ENCODE data around the gene CHD5. TPM values are rescaled to one million over a fixed set of nuclear protein-coding genes. Genes with fewer than 3 reads are reported as not detected.

Gene CHD5
- total RNA-seq, 1 experiment from 2014 or later, result not detected

DNA sequence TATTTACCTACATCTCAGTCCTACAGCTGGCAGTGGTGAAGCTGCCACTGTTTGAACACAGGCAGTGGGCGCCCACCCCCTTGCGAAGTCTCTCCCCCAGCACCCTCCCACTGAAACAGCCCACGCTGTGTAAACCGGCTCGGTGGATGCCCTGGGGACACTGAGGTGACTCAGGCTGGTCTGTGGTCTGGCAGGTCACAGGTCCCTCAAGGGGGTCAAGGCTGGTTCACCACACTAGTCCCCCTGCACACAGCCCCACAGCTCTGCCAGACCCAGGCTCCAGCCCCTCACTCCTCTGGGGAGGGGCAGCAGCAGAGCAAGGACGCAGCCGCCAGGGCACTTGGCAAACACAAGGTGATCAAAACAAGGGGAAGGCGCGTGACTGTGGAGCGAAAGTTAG lies 7.6 kb downstream of the CHD5 start:
- no peak overlapping the region for H3K9ac ChIP-seq (ENCODE audit: low read length)

DNA sequence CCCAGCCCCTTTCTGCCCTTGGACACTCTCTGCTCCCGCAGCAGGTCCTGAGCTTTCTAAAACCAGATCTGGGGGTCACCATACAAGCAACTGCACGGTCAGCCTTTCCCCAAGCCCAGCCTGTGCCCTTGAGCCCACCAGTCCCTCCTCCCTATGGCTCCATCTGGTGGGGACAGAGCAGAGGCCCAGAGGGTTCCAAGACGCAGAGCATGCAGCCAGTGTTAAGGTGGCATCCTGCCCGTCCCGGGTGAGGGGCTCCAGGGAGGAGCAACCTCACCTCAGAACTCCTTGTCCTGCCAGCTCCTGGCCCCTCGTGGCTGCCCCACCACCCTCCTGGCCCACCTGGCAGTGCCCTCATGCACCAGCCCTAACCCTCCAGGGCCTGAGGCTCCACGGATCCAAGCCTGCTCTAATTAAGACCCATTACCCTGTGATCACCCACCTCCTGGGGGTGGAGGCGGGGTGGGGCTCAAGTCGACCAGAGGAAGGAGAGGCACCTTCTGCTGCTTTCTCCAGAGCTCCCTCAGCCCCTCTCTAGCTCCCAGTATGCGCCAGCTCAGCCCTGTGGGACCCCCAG lies 8.5 kb downstream of the CHD5 start:
- H3K79me2 ChIP-seq (ENCODE audit: low read length), result no peaks in the 10 kb centered on the region
- H3K4me1 ChIP-seq (ENCODE audit: low read length), result no peaks in the 10 kb centered on the region
- H3K9ac ChIP-seq (ENCODE audit: low read length), result no peak overlapping the region
- H3K36me3 ChIP-seq (ENCODE audit: insufficient read depth, low read length), result no peaks in the 10 kb centered on the region
- H3K4me3 ChIP-seq (ENCODE audit: low read length), result no peak overlapping the region
- DNase-seq, result peak; percentile 68
- no peak overlapping the region for H3K27ac ChIP-seq (ENCODE audit: low read length)
- H4K20me1 ChIP-seq (ENCODE audit: insufficient read depth, low read depth, low read length), result peaks cover 4% of the 10 kb centered on the region; the same call in 1 of the 2 replicates
- H3K4me2 ChIP-seq (ENCODE audit: low read depth, low read length, poor library complexity, severe bottlenecking), result no peak overlapping the region
- H3K9me2 ChIP-seq (replicated peaks; ENCODE audit: insufficient read depth, low read length), result no peaks in the 10 kb centered on the region; the same call in 1 of the 2 replicates
- H2AFZ ChIP-seq (ENCODE audit: low read length), result no peak overlapping the region
- H3K9me3 ChIP-seq (ENCODE audit: low read length), result no peaks in the 10 kb centered on the region
- H3K27me3 ChIP-seq (ENCODE audit: low read length), result no peaks in the 10 kb centered on the region

More for the DNA sequence above, 7.6 kb downstream of the CHD5 start:
- no peak overlapping the region for H2AFZ ChIP-seq (ENCODE audit: low read length)
- H3K4me1 ChIP-seq (ENCODE audit: low read length), result no peaks in the 10 kb centered on the region
- no peak overlapping the region for H3K27ac ChIP-seq (ENCODE audit: low read length)
- H4K20me1 ChIP-seq (ENCODE audit: insufficient read depth, low read depth, low read length), result peaks cover 6% of the 10 kb centered on the region; the same call in 1 of the 2 replicates
- no peak for DNase-seq
- H3K4me3 ChIP-seq (ENCODE audit: low read length), result no peak overlapping the region
- no peak overlapping the region for H3K4me2 ChIP-seq (ENCODE audit: low read depth, low read length, poor library complexity, severe bottlenecking)
- H3K79me2 ChIP-seq (ENCODE audit: low read length), result no peaks in the 10 kb centered on the region
- no peaks in the 10 kb centered on the region for H3K36me3 ChIP-seq (ENCODE audit: insufficient read depth, low read length)
- no peaks in the 10 kb centered on the region; the same call in 1 of the 2 replicates for H3K9me2 ChIP-seq (replicated peaks; ENCODE audit: insufficient read depth, low read length)
- H3K27me3 ChIP-seq (ENCODE audit: low read length), result no peaks in the 10 kb centered on the region
- no peaks in the 10 kb centered on the region for H3K9me3 ChIP-seq (ENCODE audit: low read length)

DNA sequence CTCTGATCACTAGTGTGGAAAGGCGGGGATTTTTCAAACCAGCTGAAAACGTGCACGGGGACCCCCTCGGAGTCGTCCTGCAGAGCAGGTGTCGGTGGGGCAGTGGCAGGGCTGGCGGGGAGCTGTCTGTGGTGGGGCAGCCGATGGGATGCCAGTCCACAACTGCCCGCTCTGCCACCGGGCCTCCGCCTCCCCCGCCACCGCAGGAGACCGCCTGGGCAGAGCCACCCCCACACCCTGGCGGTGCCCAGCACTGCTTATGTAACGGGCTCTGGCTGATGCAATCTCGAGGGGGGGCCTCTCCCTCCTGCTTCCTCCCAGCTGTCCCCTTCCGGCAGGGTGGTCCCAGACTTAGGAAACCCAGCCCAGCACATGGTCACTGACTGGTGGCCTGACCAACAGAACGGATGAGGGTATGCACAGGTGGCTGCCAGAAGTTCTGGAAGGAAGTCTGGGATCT lies 9.3 kb downstream of the CHD5 start:
- H3K79me2 ChIP-seq (ENCODE audit: low read length), result no peaks in the 10 kb centered on the region
- no peak overlapping the region for H3K27ac ChIP-seq (ENCODE audit: low read length)
- H3K4me3 ChIP-seq (ENCODE audit: low read length), result no peak overlapping the region
- H2AFZ ChIP-seq (ENCODE audit: low read length), result no peak overlapping the region
- no peaks in the 10 kb centered on the region; the same call in 1 of the 2 replicates for H3K9me2 ChIP-seq (replicated peaks; ENCODE audit: insufficient read depth, low read length)
- no peaks in the 10 kb centered on the region for H3K4me1 ChIP-seq (ENCODE audit: low read length)
- H3K9me3 ChIP-seq (ENCODE audit: low read length), result no peaks in the 10 kb centered on the region
- no peak overlapping the region for H3K9ac ChIP-seq (ENCODE audit: low read length)
- no peak overlapping the region for H3K4me2 ChIP-seq (ENCODE audit: low read depth, low read length, poor library complexity, severe bottlenecking)
- 0 out of 2 replicates have a peak, but pooled peaks cover 4% of the 10 kb centered on the region for H4K20me1 ChIP-seq (ENCODE audit: insufficient read depth, low read depth, low read length)
- DNase-seq, result no peak
- no peaks in the 10 kb centered on the region for H3K36me3 ChIP-seq (ENCODE audit: insufficient read depth, low read length)
- no peaks in the 10 kb centered on the region for H3K27me3 ChIP-seq (ENCODE audit: low read length)

DNA sequence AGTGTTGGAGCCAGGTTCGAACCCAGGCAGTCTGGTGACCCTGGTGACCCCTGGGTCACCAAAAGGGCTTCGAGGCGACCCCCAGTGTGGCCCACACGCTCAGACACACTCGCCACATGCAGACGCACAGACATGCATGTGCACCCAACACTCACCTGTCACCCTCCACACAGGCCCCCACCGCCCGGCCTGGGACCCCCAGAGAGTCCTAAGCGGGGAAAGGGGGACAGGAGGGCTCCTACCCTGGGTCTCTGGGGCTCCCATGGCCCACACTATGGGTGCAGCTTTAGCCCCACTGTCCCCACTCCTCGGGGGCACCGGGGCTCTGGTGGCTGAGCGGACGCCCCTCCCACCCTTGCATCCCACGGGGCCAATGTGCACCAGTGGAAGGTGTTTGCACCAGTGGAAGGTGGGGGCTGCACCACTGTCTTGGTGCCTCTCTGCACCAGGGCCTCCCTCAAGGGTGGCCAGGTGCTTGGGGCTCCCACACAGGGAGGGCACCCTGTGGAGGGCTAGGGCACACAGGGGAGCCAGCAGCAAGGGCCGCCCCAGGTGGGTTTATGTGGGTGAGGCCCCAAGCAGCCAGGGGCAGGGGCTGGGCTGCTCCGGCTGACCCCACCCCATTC lies 9.9 kb downstream of the CHD5 start:
- H3K79me2 ChIP-seq (ENCODE audit: low read length), result no peaks in the 10 kb centered on the region
- H3K9ac ChIP-seq (ENCODE audit: low read length), result no peak overlapping the region
- H3K4me2 ChIP-seq (ENCODE audit: low read depth, low read length, poor library complexity, severe bottlenecking), result no peak overlapping the region
- DNase-seq, result no peak
- H2AFZ ChIP-seq (ENCODE audit: low read length), result no peak overlapping the region
- H3K4me3 ChIP-seq (ENCODE audit: low read length), result no peak overlapping the region
- no peaks in the 10 kb centered on the region for H3K9me3 ChIP-seq (ENCODE audit: low read length)
- H3K27me3 ChIP-seq (ENCODE audit: low read length), result no peaks in the 10 kb centered on the region
- no peaks in the 10 kb centered on the region; the same call in 1 of the 2 replicates for H3K9me2 ChIP-seq (replicated peaks; ENCODE audit: insufficient read depth, low read length)
- H3K27ac ChIP-seq (ENCODE audit: low read length), result no peak overlapping the region
- no peaks in the 10 kb centered on the region for H3K4me1 ChIP-seq (ENCODE audit: low read length)
- no peaks in the 10 kb centered on the region for H3K36me3 ChIP-seq (ENCODE audit: insufficient read depth, low read length)
- H4K20me1 ChIP-seq (ENCODE audit: insufficient read depth, low read depth, low read length), result 0 out of 2 replicates have a peak, but pooled peaks cover 4% of the 10 kb centered on the region

DNA sequence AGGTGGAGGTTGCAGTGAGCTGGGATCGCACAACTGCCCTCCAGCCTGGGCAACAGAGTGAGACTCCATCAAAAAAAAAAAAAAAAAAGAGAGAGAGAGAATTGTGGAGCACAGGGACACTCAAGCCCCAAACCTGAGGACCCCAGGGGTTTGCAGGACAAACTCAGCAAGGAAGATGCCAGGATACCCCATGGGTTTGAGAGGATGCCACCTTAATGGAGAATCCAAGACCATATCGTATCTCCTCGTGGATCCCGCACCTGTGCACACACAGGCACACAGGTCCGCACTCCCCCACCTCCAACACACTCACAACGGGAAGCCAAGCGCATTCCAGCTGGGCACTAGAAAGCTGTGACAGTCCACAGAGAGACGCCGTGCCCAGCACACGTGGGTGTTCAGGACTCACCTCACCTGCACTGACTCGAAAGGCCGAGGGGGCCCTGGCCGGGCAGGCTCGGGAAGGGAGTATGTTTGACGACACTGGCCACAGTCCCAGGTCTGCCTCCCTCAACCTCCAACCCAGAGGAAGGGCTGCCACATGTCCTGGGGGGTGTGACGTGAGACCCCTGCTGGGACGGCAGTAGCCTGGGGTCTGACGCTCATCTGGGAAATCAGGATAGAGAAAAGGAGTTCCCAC lies 11.1 kb downstream of the CHD5 start:
- Histone ChIP-seq H3K79me2 (ENCODE audit: low read length) (no peaks in the 10 kb centered on the region), H3K36me3 (ENCODE audit: insufficient read depth, low read length) (no peaks in the 10 kb centered on the region), H3K27ac (ENCODE audit: low read length) (no peak overlapping the region), H3K4me1 (ENCODE audit: low read length) (no peaks in the 10 kb centered on the region), H3K9me3 (ENCODE audit: low read length) (no peaks in the 10 kb centered on the region), H3K27me3 (ENCODE audit: low read length) (no peaks in the 10 kb centered on the region), H3K9ac (ENCODE audit: low read length) (no peak overlapping the region), H3K9me2 (replicated peaks; ENCODE audit: insufficient read depth, low read length) (no peaks in the 10 kb centered on the region), H3K4me2 (ENCODE audit: low read depth, low read length, poor library complexity, severe bottlenecking) (no peak overlapping the region), H2AFZ (ENCODE audit: low read length) (no peak overlapping the region), H3K4me3 (ENCODE audit: low read length) (no peak overlapping the region), H4K20me1 (ENCODE audit: insufficient read depth, low read depth, low read length) (0 out of 2 replicates have a peak, but pooled peaks cover 4% of the 10 kb centered on the region)
- no peak for DNase-seq

DNA sequence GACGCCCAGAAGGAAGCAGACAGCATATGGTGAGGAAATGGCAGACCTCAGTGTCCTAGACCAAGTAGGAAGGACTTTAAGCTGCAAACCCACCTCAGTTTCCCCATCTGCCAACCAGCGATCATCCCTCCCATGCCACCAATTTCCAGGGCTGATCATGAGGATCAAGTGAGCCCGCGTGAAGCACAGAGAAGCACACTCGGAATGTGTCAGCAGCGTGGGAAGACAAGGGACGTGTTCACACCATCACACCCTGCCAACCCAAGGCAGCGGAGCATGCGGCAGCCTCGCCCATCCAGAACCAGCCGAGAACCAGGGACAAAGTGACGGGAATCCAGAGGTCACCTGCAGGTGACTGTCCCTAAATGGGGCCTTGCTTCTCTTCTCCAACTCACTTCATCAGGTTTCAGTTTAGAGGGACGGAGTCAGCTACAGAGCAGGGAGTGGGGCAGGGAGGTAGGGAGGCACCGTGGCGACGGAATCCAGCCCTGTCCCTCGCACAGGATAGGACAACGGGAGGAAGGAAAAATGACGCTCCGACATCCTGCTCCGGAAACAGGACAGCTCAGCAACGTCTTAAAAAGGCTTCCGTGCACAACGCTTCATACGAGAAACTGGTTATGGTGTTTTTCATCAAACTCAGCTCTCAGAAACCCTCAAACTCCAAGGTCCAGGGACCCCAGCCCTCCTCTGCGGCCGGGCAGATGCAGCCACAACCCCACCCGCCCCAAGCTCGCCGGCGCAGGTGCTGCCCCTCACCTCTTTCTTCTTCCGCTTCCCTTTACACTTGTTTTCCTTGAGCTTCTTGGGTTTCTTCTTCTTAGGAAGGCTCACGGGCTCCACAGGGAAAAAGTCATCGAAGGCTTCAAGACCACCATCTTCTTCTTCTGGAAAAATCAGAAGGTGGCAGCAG lies 12.5 kb downstream of the CHD5 start:
- H3K27ac ChIP-seq (ENCODE audit: low read length), result no peak overlapping the region
- DNase-seq, result no peak
- no peak overlapping the region for H2AFZ ChIP-seq (ENCODE audit: low read length)
- no peaks in the 10 kb centered on the region for H3K9me3 ChIP-seq (ENCODE audit: low read length)
- no peak overlapping the region for H3K4me2 ChIP-seq (ENCODE audit: low read depth, low read length, poor library complexity, severe bottlenecking)
- no peaks in the 10 kb centered on the region for H3K36me3 ChIP-seq (ENCODE audit: insufficient read depth, low read length)
- no peak overlapping the region for H3K4me3 ChIP-seq (ENCODE audit: low read length)
- no peaks in the 10 kb centered on the region for H3K79me2 ChIP-seq (ENCODE audit: low read length)
- 0 out of 2 replicates have a peak, but pooled peaks cover 4% of the 10 kb centered on the region for H4K20me1 ChIP-seq (ENCODE audit: insufficient read depth, low read depth, low read length)
- no peaks in the 10 kb centered on the region for H3K4me1 ChIP-seq (ENCODE audit: low read length)
- H3K9me2 ChIP-seq (replicated peaks; ENCODE audit: insufficient read depth, low read length), result no peaks in the 10 kb centered on the region
- H3K9ac ChIP-seq (ENCODE audit: low read length), result no peak overlapping the region
- H3K27me3 ChIP-seq (ENCODE audit: low read length), result no peaks in the 10 kb centered on the region

DNA sequence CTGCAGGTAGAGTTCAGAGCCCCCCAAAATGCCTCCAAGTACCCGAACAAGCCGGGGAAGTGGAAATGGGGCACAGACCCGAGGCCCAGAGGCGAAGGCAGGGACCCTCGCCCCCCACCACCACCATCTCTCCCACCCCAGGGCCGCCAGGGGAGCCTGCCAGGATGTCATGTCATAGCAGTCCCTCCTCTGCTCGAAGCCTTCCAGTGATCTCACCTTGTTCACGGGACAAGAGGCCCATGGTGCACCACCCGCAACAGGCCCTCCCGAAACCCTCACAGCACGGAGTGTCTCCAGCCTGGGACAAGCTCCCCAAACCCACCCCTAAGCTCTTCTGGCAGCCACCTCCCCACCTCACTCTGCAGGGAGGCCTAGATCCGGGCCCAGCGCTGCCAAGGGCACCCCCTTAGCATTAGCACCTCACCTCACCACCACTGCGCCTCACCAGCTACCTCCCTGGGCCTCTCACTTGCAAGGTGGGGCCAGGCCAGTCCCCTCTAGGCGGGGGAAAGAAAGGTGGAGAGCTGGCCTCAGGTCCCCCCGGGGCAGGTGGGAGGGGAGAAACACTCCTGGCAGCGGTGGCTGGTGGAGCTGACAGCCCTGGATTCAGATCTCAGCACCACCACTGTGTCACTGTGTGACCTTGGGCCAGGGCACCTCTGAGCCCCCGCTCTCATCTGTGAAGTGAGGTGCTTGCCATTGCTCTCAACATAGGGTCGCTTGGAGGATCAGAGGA lies 13.3 kb downstream of the CHD5 start:
- DNase-seq, result no peak
- H3K36me3 ChIP-seq (ENCODE audit: insufficient read depth, low read length), result no peaks in the 10 kb centered on the region

More for the DNA sequence above, 13.3 kb downstream of the CHD5 start:
- no peaks in the 10 kb centered on the region for H3K9me2 ChIP-seq (replicated peaks; ENCODE audit: insufficient read depth, low read length)
- no peaks in the 10 kb centered on the region for H3K79me2 ChIP-seq (ENCODE audit: low read length)
- no peak overlapping the region for H2AFZ ChIP-seq (ENCODE audit: low read length)
- no peaks in the 10 kb centered on the region for H3K9me3 ChIP-seq (ENCODE audit: low read length)
- no peak overlapping the region for H3K4me2 ChIP-seq (ENCODE audit: low read depth, low read length, poor library complexity, severe bottlenecking)
- no peak overlapping the region for H3K9ac ChIP-seq (ENCODE audit: low read length)
- H4K20me1 ChIP-seq (ENCODE audit: insufficient read depth, low read depth, low read length), result 0 out of 2 replicates have a peak, but pooled peaks cover 4% of the 10 kb centered on the region
- H3K4me1 ChIP-seq (ENCODE audit: low read length), result no peaks in the 10 kb centered on the region
- H3K27me3 ChIP-seq (ENCODE audit: low read length), result no peaks in the 10 kb centered on the region
- no peak overlapping the region for H3K27ac ChIP-seq (ENCODE audit: low read length)
- H3K4me3 ChIP-seq (ENCODE audit: low read length), result no peak overlapping the region

All from Karpas-422 (cell line).